Measurements from ENCODE around the gene ALDOA.
"Not testable (repeated sequence)": the region's sequence is repeated elsewhere in the genome, so short reads cannot be mapped to it uniquely, and the experiment has no call there.

ALDOA gene

DNA sequence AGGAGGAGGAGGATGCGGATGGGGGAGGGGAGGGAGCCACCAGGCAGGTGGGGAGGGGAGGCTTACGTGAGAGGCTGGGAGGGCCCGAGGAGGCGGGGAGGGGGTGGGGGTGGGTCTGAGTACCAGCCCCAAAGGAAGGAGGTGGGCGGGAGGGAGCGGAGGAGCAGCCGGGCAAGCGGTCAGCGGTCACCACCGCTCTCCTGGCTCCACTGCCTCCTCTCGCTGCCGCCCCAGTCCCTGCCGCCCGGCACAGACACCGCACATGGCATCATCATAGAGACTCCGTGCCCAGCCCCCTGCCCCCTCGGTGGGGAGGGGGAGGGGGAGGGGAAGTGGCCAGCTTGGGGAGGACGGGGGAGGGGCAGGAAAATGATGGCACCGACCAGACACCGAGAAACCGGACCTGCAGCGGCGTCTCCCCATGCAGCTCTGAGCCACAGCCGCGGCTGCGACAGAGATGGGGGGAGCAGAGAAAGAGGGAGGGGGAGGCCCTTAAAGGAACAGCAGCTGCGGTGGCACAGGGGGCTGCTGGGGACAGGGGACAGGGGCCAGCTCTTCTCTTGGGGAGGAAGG lies 34.6 kb upstream of the ALDOA start, which contains the start of gene TLCD3B:
TLCD3B (minus strand) TSS at position 431 of the 573 bp plus-strand sequence. CDS start 744 bp downstream, outside the sequence.
- peak within 1 kb of the TSS; percentile 62; the same call in 1 of the 2 replicates for H3K27ac ChIP-seq
- TF ChIP-seq, protein P1, sequence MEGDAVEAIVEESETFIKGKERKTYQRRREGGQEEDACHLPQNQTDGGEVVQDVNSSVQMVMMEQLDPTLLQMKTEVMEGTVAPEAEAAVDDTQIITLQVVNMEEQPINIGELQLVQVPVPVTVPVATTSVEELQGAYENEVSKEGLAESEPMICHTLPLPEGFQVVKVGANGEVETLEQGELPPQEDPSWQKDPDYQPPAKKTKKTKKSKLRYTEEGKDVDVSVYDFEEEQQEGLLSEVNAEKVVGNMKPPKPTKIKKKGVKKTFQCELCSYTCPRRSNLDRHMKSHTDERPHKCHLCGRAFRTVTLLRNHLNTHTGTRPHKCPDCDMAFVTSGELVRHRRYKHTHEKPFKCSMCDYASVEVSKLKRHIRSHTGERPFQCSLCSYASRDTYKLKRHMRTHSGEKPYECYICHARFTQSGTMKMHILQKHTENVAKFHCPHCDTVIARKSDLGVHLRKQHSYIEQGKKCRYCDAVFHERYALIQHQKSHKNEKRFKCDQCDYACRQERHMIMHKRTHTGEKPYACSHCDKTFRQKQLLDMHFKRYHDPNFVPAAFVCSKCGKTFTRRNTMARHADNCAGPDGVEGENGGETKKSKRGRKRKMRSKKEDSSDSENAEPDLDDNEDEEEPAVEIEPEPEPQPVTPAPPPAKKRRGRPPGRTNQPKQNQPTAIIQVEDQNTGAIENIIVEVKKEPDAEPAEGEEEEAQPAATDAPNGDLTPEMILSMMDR (conservative IDR thresholded peaks at IDR 0.05), result no peak

DNA sequence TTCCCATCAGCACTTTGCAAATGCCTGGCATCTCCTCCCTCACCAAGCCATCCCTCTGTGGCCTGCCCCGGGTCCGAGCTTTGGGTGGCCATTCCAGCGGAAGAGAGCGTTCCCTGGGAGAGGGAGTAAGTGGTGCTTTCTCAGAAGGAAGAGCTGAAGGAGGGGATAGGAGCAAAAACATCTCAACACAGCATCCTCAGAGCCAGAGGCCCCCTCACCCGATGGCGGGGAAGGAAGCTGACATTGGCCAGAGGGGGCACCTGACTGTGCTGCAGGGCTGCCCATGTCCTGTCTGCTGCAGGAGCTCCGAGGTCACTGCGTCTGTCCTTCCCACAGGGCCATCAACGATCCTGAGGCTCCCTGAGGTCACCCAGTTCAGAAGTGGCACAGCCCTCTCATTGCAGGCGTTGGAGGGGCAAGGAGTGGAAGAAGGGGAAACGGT lies 34.1 kb upstream of the ALDOA start:
- TF ChIP-seq, protein P1 (conservative IDR thresholded peaks at IDR 0.05), result no peak
- H3K27ac ChIP-seq, result peak overlapping the region; percentile 62; the same call in 1 of the 2 replicates

DNA sequence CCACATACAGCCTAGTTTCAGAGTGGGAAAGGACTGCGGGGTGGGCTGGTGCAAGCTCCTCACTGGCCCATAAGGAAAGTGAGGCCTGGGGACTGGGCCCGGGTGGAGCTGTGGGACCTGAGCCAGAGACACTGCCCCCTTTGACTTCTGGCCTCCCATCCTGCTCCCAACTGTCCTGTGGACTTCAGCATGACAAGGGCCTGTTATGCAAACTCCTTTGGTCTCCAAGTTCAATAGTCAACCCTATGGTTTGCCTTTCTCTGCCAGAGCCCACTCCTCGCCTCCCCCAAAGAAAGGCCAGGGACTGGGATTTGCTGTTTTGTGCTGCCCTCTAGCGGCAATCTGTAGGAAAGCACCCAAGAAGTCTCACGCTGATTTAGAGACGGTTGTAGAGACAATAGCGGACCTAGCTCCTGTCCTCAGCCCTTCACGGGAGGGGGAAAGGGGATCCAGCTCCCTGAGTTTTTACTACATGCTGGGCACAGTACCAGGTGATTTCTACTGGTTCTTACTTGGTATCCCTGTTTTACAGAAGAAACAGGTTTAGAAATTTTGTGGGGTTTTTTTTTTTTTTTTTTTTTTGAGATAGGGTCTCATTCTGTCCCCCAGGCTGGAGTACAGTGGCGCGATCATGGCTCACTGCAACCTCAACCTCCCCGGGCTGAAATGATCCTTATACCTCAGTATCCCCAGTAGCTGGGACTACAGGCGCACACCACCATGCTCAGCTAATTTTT lies 33.3 kb upstream of the ALDOA start:
- no peak overlapping the region for H3K27ac ChIP-seq
- TF ChIP-seq, protein P1 (conservative IDR thresholded peaks at IDR 0.05), result peak; percentile 79

DNA sequence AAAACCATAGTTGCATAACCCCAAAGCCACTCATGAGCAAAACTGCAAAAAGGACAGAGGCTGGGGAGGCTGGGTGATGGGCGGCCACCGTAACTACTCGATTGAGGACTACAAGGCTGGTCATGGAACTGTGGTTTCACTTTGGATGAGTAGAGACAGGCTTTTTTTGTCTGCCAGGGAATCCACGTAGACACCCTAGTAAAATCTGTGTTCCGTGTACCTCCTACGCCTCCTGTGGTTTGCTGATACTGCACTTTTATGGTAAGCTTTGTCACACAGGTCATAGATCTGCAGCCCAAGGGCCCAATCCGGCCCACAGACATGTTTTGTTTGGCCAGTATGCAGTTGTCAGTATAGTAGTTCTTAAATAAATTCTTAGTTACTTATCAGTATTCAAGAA lies 32.3 kb upstream of the ALDOA start:
- H3K27ac ChIP-seq, result no peak overlapping the region
- TF ChIP-seq, protein P1 (conservative IDR thresholded peaks at IDR 0.05), result no peak

DNA sequence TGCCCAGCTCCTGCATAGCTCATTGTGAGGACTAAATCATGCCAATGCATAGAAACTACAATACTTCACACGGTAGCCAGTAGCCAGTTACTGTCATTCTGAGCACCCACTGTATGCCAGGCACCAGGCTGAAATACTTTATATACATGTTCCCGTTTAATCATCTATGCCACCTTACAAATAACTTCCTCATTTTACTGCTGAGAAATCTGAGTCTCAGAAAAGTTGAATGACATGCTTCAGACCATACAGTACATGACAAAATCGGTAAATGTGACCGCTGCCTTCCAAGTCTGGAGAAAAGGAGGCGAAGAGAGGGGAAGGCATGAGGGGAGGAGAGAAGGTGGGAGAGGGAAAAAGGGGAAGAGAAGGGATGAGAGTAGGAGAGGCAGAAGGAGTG lies 25.3 kb upstream of the ALDOA start:
- TF ChIP-seq, protein P1 (conservative IDR thresholded peaks at IDR 0.05), result no peak
- no peak overlapping the region for H3K27ac ChIP-seq

DNA sequence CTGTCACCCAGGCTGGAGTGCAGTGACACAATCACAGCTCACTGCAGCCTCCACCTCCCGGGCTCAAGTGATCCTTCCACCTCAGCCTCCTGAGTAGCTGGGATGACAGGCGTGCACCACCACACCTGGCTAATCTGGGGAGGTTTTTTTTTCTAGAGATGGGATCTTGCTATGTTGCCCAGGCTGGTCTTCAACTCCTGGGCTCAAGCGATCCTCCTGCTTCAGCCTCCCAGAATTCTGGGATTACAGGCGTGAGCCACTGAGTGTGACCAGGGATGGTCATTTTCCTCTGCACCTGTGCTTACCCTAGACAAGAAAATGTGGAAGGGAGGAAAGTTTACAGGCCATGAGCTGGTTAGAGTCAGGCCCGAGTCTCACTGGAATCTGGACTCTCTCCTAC lies 24.9 kb upstream of the ALDOA start:
- H3K27ac ChIP-seq, result not testable (repeated sequence)

DNA sequence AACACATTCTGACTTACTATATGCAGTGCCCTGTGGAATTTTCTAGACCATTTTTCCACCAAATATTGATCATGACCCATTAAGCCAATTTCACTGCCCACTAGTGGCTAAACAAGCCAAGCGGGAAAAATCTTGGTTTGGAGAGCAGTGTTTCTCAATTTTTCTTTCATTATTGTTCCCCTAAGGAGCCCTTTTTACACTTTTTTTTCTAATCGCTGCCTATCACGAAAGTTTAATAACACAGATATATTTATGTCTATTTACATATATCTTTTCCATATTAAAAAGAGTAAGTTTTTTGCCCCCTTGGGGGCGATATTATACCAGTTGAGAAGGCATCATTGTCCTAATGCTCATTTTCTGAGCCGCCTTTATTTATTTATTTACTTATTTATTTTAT lies 23.7 kb upstream of the ALDOA start:
- TF ChIP-seq, protein P1 (conservative IDR thresholded peaks at IDR 0.05), result peak; percentile 52
- no peak overlapping the region for H3K27ac ChIP-seq

DNA sequence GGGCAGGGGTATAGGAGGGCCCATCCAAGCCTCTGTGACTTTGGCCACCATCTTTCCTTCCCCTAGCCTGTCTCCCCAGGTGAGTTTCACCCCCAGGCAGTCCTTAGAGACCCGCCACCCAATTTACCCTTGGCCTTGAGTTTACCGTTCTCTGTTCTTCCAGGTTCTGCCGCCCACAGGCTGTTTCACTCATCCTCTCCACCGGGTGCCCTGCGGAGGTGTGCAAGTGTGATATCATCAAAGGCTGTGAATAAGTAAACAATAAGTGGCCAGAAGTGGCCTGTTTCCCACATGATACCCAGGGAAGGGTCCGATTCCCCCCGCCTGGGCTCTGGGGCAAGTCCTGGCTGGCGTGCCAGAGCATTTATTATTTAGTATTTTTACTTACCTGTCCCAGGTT lies 19.4 kb upstream of the ALDOA start:
- TF ChIP-seq, protein P1 (conservative IDR thresholded peaks at IDR 0.05), result no peak
- H3K27ac ChIP-seq, result no peak overlapping the region
